HepG2 (cell line): ENCODE measurements around the gene ADGRF5.

Experiments
- PAX8 ChIP-seq: sonication (generic); formaldehyde crosslinking; IDR thresholded peaks from 2 replicates; pipeline ENCODE4 v1.8.0; 2022; ENCODE audit warnings: mild to moderate bottlenecking, missing genetic modification reagents, borderline replicate concordance
- TF ChIP-seq, protein P1 (sequence below), 2 experiments: IDR thresholded peaks; 2 replicates each; pipeline ENCODE4 v1.6.1; 2011 to 2012; ENCODE audit warnings: low read length in 2 of 2, borderline replicate concordance in 1 of 2, low read depth in 1 of 2, mild to moderate bottlenecking in 1 of 2, moderate library complexity in 1 of 2

DNA sequence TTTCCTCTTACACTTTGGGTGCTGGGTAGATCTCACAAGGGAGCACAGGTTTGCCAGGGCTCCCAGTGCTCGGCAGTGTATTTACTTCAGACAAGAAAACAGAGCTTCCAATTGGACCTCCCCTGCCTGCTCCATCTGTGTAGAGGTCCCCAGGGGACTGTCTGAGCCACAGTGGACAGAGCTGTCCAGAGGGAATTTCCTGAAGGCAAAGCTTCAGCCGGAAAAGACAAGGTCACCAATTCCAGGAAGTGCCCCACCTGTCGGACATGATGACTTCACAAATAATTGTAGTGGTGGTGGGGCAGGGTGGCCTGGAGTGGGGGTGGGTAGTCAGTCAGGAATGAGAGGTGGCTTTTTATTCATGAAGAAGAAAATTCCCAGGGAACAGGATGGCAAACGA is 18.6 kb downstream of the ADGRF5 start:
- TF ChIP-seq PAX8 (CRISPR knock-in tag) = no peak
- TF ChIP-seq, protein P1, sequence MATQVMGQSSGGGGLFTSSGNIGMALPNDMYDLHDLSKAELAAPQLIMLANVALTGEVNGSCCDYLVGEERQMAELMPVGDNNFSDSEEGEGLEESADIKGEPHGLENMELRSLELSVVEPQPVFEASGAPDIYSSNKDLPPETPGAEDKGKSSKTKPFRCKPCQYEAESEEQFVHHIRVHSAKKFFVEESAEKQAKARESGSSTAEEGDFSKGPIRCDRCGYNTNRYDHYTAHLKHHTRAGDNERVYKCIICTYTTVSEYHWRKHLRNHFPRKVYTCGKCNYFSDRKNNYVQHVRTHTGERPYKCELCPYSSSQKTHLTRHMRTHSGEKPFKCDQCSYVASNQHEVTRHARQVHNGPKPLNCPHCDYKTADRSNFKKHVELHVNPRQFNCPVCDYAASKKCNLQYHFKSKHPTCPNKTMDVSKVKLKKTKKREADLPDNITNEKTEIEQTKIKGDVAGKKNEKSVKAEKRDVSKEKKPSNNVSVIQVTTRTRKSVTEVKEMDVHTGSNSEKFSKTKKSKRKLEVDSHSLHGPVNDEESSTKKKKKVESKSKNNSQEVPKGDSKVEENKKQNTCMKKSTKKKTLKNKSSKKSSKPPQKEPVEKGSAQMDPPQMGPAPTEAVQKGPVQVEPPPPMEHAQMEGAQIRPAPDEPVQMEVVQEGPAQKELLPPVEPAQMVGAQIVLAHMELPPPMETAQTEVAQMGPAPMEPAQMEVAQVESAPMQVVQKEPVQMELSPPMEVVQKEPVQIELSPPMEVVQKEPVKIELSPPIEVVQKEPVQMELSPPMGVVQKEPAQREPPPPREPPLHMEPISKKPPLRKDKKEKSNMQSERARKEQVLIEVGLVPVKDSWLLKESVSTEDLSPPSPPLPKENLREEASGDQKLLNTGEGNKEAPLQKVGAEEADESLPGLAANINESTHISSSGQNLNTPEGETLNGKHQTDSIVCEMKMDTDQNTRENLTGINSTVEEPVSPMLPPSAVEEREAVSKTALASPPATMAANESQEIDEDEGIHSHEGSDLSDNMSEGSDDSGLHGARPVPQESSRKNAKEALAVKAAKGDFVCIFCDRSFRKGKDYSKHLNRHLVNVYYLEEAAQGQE (IDR thresholded peaks at IDR 0.05; ENCODE audit: borderline replicate concordance in 1 of 2, low read depth in 1 of 2, low read length in 2 of 2) = no peak
